Trophoblast cell (in vitro differentiated cells and primary cell): ENCODE results near the gene CBX4.

Experiments
- DNase-seq, 2 donors: peaks; one replicate each; pipeline ENCODE4 v3.0.0-alpha.2; 2016
- H2AFZ ChIP-seq: 2 replicates; pipeline ENCODE4 v1.6.1; 2013; ENCODE audit warnings: low read length, moderate library complexity, mild to moderate bottlenecking; ENCODE audit not compliant: insufficient read depth, poor library complexity
- H2AK5ac ChIP-seq: 2 replicates; pipeline ENCODE4 v1.6.1; 2013; ENCODE audit warnings: mild to moderate bottlenecking, low read length
- H2BK120ac ChIP-seq: 2 replicates; pipeline ENCODE4 v1.6.1; 2013; ENCODE audit warnings: low read length, mild to moderate bottlenecking, moderate library complexity; ENCODE audit not compliant: insufficient read depth, poor library complexity
- H2BK12ac ChIP-seq: 2 replicates; pipeline ENCODE4 v1.6.1; 2013; ENCODE audit warnings: mild to moderate bottlenecking, low read length, moderate library complexity
- H2BK5ac ChIP-seq: 2 replicates; pipeline ENCODE4 v1.6.1; 2013; ENCODE audit warnings: low read length, low read depth, moderate library complexity, mild to moderate bottlenecking; ENCODE audit not compliant: poor library complexity
- H3K14ac ChIP-seq: 2 replicates; pipeline ENCODE4 v1.6.1; 2013; ENCODE audit warnings: mild to moderate bottlenecking, low read length
- H3K18ac ChIP-seq: 2 replicates; pipeline ENCODE4 v1.6.1; 2013; ENCODE audit warnings: mild to moderate bottlenecking, low read length
- H3K23ac ChIP-seq: 2 replicates; pipeline ENCODE4 v1.6.1; 2013; ENCODE audit warnings: low read length
- H3K27ac ChIP-seq: 2 replicates; pipeline ENCODE4 v1.5.1; 2013; ENCODE audit warnings: low read depth, mild to moderate bottlenecking, inconsistent platforms, low read length, moderate library complexity
- H3K27me3 ChIP-seq: 2 replicates; pipeline ENCODE4 v1.6.1; 2013; ENCODE audit warnings: inconsistent platforms, mild to moderate bottlenecking, low read length, moderate library complexity; ENCODE audit not compliant: insufficient read depth
- H3K36me3 ChIP-seq, 2 experiments: 1 replicate in 1 of 2; 2 replicates in 1 of 2; pipeline ENCODE4 v1.6.1; 2013; ENCODE audit warnings: low read length in 2 of 2, mild to moderate bottlenecking in 2 of 2, moderate library complexity in 1 of 2; ENCODE audit not compliant: insufficient read depth in 2 of 2, control insufficient read depth in 1 of 2
- H3K4ac ChIP-seq: 2 replicates; pipeline ENCODE4 v1.6.1; 2013; ENCODE audit warnings: low read depth, mild to moderate bottlenecking, low read length, moderate library complexity
- H3K4me1 ChIP-seq, 2 experiments: 1 replicate in 1 of 2; 2 replicates in 1 of 2; pipeline ENCODE4 v1.6.1; 2013; ENCODE audit warnings: low read length in 2 of 2, mild to moderate bottlenecking in 2 of 2, moderate library complexity in 1 of 2; ENCODE audit not compliant: insufficient read depth in 2 of 2, control insufficient read depth in 1 of 2
- H3K4me2 ChIP-seq: 2 replicates; pipeline ENCODE4 v1.6.1; 2013; ENCODE audit warnings: inconsistent platforms, mild to moderate bottlenecking, low read length, moderate library complexity
- H3K4me3 ChIP-seq: 2 replicates; pipeline ENCODE4 v1.5.1; 2013; ENCODE audit warnings: mild to moderate bottlenecking, low read depth, low read length, inconsistent platforms
- H3K79me1 ChIP-seq: one replicate; pipeline ENCODE4 v1.6.1; 2013; ENCODE audit warnings: low read length
- H3K79me2 ChIP-seq: 2 replicates; pipeline ENCODE4 v1.6.1; 2013; ENCODE audit warnings: low read length, mild to moderate bottlenecking; ENCODE audit not compliant: control insufficient read depth, insufficient read depth, poor library complexity
- H3K9ac ChIP-seq: 2 replicates; pipeline ENCODE4 v1.6.1; 2013; ENCODE audit warnings: mild to moderate bottlenecking, low read length
- H3K9me3 ChIP-seq: 2 replicates; pipeline ENCODE4 v1.6.1; 2013; ENCODE audit warnings: low read depth, mild to moderate bottlenecking, control low read depth, inconsistent platforms, low read length; ENCODE audit not compliant: insufficient read depth
- H4K12ac ChIP-seq: 2 replicates; pipeline ENCODE4 v1.6.1; 2013; ENCODE audit warnings: low read depth, mild to moderate bottlenecking, low read length, moderate library complexity
- H4K8ac ChIP-seq: 2 replicates; pipeline ENCODE4 v1.6.1; 2013; ENCODE audit warnings: low read depth, mild to moderate bottlenecking, low read length, moderate library complexity
- H4K91ac ChIP-seq: one replicate; pipeline ENCODE4 v1.6.1; 2013; ENCODE audit warnings: low read depth, mild to moderate bottlenecking, low read length, moderate library complexity
- WGBS: extraction: QIAGEN DNeasy Blood & Tissue Kit; methylation state at CpG from one replicate; pipeline ENCODE4 v1.1.7; 2013; ENCODE audit warnings: missing lambda C conversion rate; ENCODE audit not compliant: insufficient read length, insufficient coverage; ENCODE audit errors: extremely low coverage; 5-methylcytosine and 5-hydroxymethylcytosine counted together

CBX4 gene

DNA sequence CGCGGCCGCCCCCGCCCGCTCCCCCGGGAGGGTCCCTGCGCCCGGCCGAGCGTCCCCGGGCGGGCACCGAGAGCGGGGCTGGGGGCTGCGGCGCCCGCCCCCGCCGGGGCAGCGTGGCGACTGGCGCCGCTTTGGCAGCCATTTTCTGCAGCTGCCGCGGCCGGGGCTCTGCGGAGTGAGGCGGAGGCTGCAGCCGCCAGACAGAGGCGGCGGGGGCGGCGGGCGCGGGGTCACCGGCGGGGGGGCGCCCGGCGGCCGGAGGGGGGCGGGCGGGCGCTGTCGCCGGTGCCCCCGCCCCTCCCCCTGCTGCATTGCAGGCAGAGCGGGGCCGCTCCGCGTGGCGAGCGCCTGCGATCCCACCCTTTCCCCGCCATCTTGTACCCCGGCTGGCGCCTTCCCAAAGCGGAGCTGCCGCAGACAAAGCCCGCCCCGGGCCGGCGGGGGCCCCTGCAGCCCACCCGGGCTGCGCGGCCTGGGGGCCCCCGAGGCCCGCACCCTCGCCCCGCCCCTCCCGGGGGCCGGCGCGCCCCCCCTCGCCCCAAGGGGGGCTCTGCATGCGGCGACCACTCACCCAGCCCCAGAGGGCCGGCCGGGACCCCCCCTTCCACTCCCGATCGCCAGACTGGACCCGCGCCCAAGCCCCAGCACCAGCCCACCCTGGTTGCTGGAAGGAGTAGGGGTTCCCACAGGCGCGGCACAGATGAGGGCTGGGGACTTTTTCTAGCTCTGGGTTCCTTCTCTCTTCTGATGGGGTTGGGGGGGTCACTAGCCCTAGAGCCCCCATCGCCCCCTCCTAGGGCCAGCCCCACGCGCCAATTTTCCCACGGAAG, 25.7 kb downstream of the CBX4 start:
- Histone ChIP-seq H3K4me2 (peak overlapping the region; percentile 60), H3K27me3 (peaks cover 81% of the 10 kb centered on the region), H3K4me1 (peaks cover 21 to 37% of the 10 kb centered on the region in 2 experiments), H3K4me3 (peak overlapping the region; percentile 23), H3K36me3 (no peaks in the 10 kb centered on the region), H4K91ac (peak overlapping the region; percentile 92), H3K23ac (no peak overlapping the region), H3K79me2 (peaks cover 2% of the 10 kb centered on the region), H2BK120ac (peak overlapping the region; percentile 34), H3K14ac (peak overlapping the region; percentile 23), H3K9me3 (peaks cover 4% of the 10 kb centered on the region), H3K4ac (no peak overlapping the region), H3K9ac (no peak overlapping the region), H2BK12ac (no peak overlapping the region), H4K8ac (peak overlapping the region; percentile 59), H3K27ac (no peak overlapping the region), H4K12ac (no peak overlapping the region), H3K18ac (peak overlapping the region; percentile 54), H2AK5ac (no peak overlapping the region), H2BK5ac (no peak overlapping the region), H3K79me1 (peaks cover 12% of the 10 kb centered on the region), H2AFZ (peak overlapping the region; percentile 72)
- no peak for DNase-seq
- no CpG with 5 or more reads among the region's 89 CpGs for WGBS

GRCh38 chr17:79812353-79813258, 26.6 kb downstream of the CBX4 start:
- no peak overlapping the region for H4K91ac ChIP-seq
- H3K4me3 ChIP-seq = no peak overlapping the region
- H2AK5ac ChIP-seq = no peak overlapping the region
- H4K8ac ChIP-seq = no peak overlapping the region
- no peak overlapping the region for H3K4ac ChIP-seq
- H3K9ac ChIP-seq = no peak overlapping the region
- H3K4me1 ChIP-seq = peaks cover 21 to 37% of the 10 kb centered on the region in 2 experiments
- no peak for DNase-seq
- peaks cover 4% of the 10 kb centered on the region for H3K9me3 ChIP-seq
- H3K27ac ChIP-seq = no peak overlapping the region
- no peak overlapping the region for H2AFZ ChIP-seq
- no peaks in the 10 kb centered on the region for H3K36me3 ChIP-seq
- no peak overlapping the region for H2BK5ac ChIP-seq
- H3K14ac ChIP-seq = no peak overlapping the region
- no peak overlapping the region for H3K23ac ChIP-seq
- WGBS = no CpG with 5 or more reads among the region's 72 CpGs
- H3K18ac ChIP-seq = no peak overlapping the region
- H2BK12ac ChIP-seq = no peak overlapping the region
- no peak overlapping the region for H2BK120ac ChIP-seq
- H3K79me1 ChIP-seq = peaks cover 12% of the 10 kb centered on the region
- H4K12ac ChIP-seq = no peak overlapping the region
- peaks cover 2% of the 10 kb centered on the region for H3K79me2 ChIP-seq
- peaks cover 82% of the 10 kb centered on the region for H3K27me3 ChIP-seq
- peak overlapping the region; percentile 54 for H3K4me2 ChIP-seq

- peak in 1 of 2 donors; percentile 52 for DNase-seq
- Histone ChIP-seq H3K4me1 (peaks cover 21 to 37% of the 10 kb centered on the region in 2 experiments), H4K8ac (no peak overlapping the region), H3K79me2 (peaks cover 2% of the 10 kb centered on the region), H4K91ac (no peak overlapping the region), H3K18ac (no peak overlapping the region), H2BK120ac (no peak overlapping the region), H3K9ac (no peak overlapping the region), H3K14ac (no peak overlapping the region), H4K12ac (no peak overlapping the region), H3K4me2 (no peak overlapping the region), H3K79me1 (peaks cover 12% of the 10 kb centered on the region), H3K36me3 (no peaks in the 10 kb centered on the region), H3K27ac (no peak overlapping the region), H3K4me3 (no peak overlapping the region), H2BK12ac (no peak overlapping the region), H3K9me3 (peaks cover 10% of the 10 kb centered on the region), H3K27me3 (peaks cover 83% of the 10 kb centered on the region), H3K23ac (no peak overlapping the region), H2BK5ac (no peak overlapping the region), H3K4ac (no peak overlapping the region), H2AK5ac (no peak overlapping the region), H2AFZ (no peak overlapping the region)
- no CpG with 5 or more reads among the region's 20 CpGs for WGBS
Observed at GRCh38 chr17:79811868-79812352, 27.3 kb downstream of the CBX4 start.

GRCh38 chr17:79811011-79811867, 28.0 kb downstream of the CBX4 start:
- no CpG with 5 or more reads among the region's 66 CpGs for WGBS
- no peak overlapping the region for H4K91ac ChIP-seq

More at GRCh38 chr17:79811011-79811867, 28.0 kb downstream of the CBX4 start:
- Histone ChIP-seq H2BK12ac (no peak overlapping the region), H3K18ac (no peak overlapping the region), H3K27me3 (peaks cover 83% of the 10 kb centered on the region), H3K36me3 (no peaks in the 10 kb centered on the region), H3K4me3 (no peak overlapping the region), H2BK5ac (no peak overlapping the region), H3K79me1 (peaks cover 12% of the 10 kb centered on the region), H3K4me2 (peak overlapping the region; percentile 28), H2AK5ac (no peak overlapping the region), H3K14ac (no peak overlapping the region), H4K8ac (no peak overlapping the region), H3K9me3 (peaks cover 14% of the 10 kb centered on the region), H3K27ac (no peak overlapping the region), H3K4ac (no peak overlapping the region), H2BK120ac (no peak overlapping the region), H4K12ac (no peak overlapping the region), H3K4me1 (peaks cover 21 to 37% of the 10 kb centered on the region in 2 experiments), H3K79me2 (peaks cover 2% of the 10 kb centered on the region), H3K23ac (no peak overlapping the region), H2AFZ (no peak overlapping the region), H3K9ac (no peak overlapping the region)
- peak in 1 of 2 donors; percentile 55 for DNase-seq
